SK-N-SH treated with all-trans-retinoic acid at 6 μM for 48 hours (cell line): ENCODE results near the gene MESD.

Experiments used
- ATAC-seq: fragments of 200-7000 bp; cut with Tn5 transposase; 3 replicates; pipeline ENCODE4 v1.9.1; 2020; ENCODE audit warnings: mild to moderate bottlenecking, moderate library complexity
- ARNTL ChIP-seq: fragments of 450-650 bp; formaldehyde crosslinking; IDR thresholded peaks from 2 replicates; pipeline ENCODE4 v1.5.0; 2020; ENCODE audit warnings: low read depth, mild to moderate bottlenecking, moderate library complexity, borderline replicate concordance
- CREB5 ChIP-seq: fragments of 250-450 bp; sonication (Bioruptor Pico); IDR thresholded peaks from 2 replicates; pipeline ENCODE4 v1.5.1; 2020; ENCODE audit warnings: low read depth, mild to moderate bottlenecking, moderate library complexity
- CSDC2 ChIP-seq: fragments of 250-450 bp; sonication (Bioruptor Pico); IDR thresholded peaks from 2 replicates; pipeline ENCODE4 v1.5.0; 2020; ENCODE audit warnings: mild to moderate bottlenecking, moderate library complexity
- CSRNP3 ChIP-seq: fragments of 250-450 bp; sonication (Bioruptor Pico); IDR thresholded peaks from 2 replicates; pipeline ENCODE4 v1.5.1; 2021; ENCODE audit warnings: mild to moderate bottlenecking, moderate library complexity
- ESRRG ChIP-seq: fragments of 250-450 bp; sonication (Bioruptor Pico); IDR thresholded peaks from 2 replicates; pipeline ENCODE4 v1.6.1; 2021; ENCODE audit warnings: mild to moderate bottlenecking
- GLIS3 ChIP-seq: fragments of 250-450 bp; sonication (Bioruptor Pico); IDR thresholded peaks from 2 replicates; pipeline ENCODE4 v1.5.0; 2020; ENCODE audit warnings: mild to moderate bottlenecking, moderate library complexity
- ISL1 ChIP-seq: fragments of 250-450 bp; sonication (Bioruptor Pico); IDR thresholded peaks from 2 replicates; pipeline ENCODE4 v2.1.2; 2022; ENCODE audit warnings: mild to moderate bottlenecking, moderate library complexity
- OSR1 ChIP-seq: fragments of 250-450 bp; sonication (Bioruptor Pico); IDR thresholded peaks from 2 replicates; pipeline ENCODE4 v1.8.0; 2022; ENCODE audit warnings: moderate library complexity, mild to moderate bottlenecking, inconsistent platforms
- PATZ1 ChIP-seq: fragments of 250-450 bp; sonication (Bioruptor Pico); IDR thresholded peaks from 2 replicates; pipeline ENCODE4 v1.8.0; 2020; ENCODE audit warnings: mild to moderate bottlenecking, moderate library complexity, borderline replicate concordance
- PPARA ChIP-seq: fragments of 250-450 bp; sonication (Bioruptor Pico); IDR thresholded peaks from 2 replicates; pipeline ENCODE4 v1.5.0; 2020; ENCODE audit warnings: mild to moderate bottlenecking, borderline replicate concordance
- RARB ChIP-seq: fragments of 250-450 bp; sonication (Bioruptor Pico); IDR thresholded peaks from 2 replicates; pipeline ENCODE4 v1.8.0; 2021; ENCODE audit warnings: mild to moderate bottlenecking, moderate library complexity
- SNAI2 ChIP-seq: fragments of 250-450 bp; sonication (Bioruptor Pico); IDR thresholded peaks from 2 replicates; pipeline ENCODE4 v1.5.0; 2020; ENCODE audit warnings: mild to moderate bottlenecking, moderate library complexity
- TCF4 ChIP-seq: fragments of 250-450 bp; sonication (Bioruptor Pico); IDR thresholded peaks from 2 replicates; pipeline ENCODE4 v1.8.0; 2021; ENCODE audit warnings: mild to moderate bottlenecking, moderate library complexity, borderline replicate concordance
- TOX ChIP-seq: fragments of 250-450 bp; sonication (Bioruptor Pico); IDR thresholded peaks from 2 replicates; pipeline ENCODE4 v1.8.0; 2021; ENCODE audit warnings: mild to moderate bottlenecking, moderate library complexity, borderline replicate concordance
- ZC3H10 ChIP-seq: fragments of 250-450 bp; sonication (Bioruptor Pico); IDR thresholded peaks from 2 replicates; pipeline ENCODE4 v1.5.1; 2021; ENCODE audit warnings: mild to moderate bottlenecking, moderate library complexity
- ZFP3 ChIP-seq: fragments of 250-450 bp; sonication (Bioruptor Pico); IDR thresholded peaks from 2 replicates; pipeline ENCODE4 v1.5.0; 2020; ENCODE audit warnings: mild to moderate bottlenecking, moderate library complexity
- ZNF565 ChIP-seq: fragments of 450-650 bp; formaldehyde crosslinking; conservative IDR thresholded peaks from 2 replicates; pipeline ENCODE4 v1.5.0; 2020; ENCODE audit warnings: low read depth, mild to moderate bottlenecking, moderate library complexity
- ZNF70 ChIP-seq: fragments of 450-650 bp; formaldehyde crosslinking; IDR thresholded peaks from 2 replicates; pipeline ENCODE4 v1.5.0; 2020; ENCODE audit warnings: mild to moderate bottlenecking, moderate library complexity
- ZNF8 ChIP-seq: fragments of 450-650 bp; formaldehyde crosslinking; IDR thresholded peaks from 2 replicates; pipeline ENCODE4 v1.5.0; 2020; ENCODE audit warnings: mild to moderate bottlenecking, moderate library complexity
- TF ChIP-seq, protein P1 (sequence below): fragments of 250-450 bp; sonication (Bioruptor Pico); IDR thresholded peaks from 2 replicates; pipeline ENCODE4 v1.8.0; 2021; ENCODE audit warnings: low read depth, mild to moderate bottlenecking, moderate library complexity, borderline replicate concordance
- TF ChIP-seq, protein P2 (sequence below): fragments of 250-450 bp; sonication (Bioruptor Pico); IDR thresholded peaks from 2 replicates; pipeline ENCODE4 v1.5.0; 2020; ENCODE audit warnings: mild to moderate bottlenecking, moderate library complexity

MESD gene

GRCh38 chr15:80967991-80968510 lies 21.6 kb downstream of the MESD start:
- TF ChIP-seq ARNTL (CRISPR knock-in tag) (no peak), ZFP3 (CRISPR knock-in tag) (no peak), TCF4 (CRISPR knock-in tag) (no peak), PPARA (no peak), ZNF565 (CRISPR knock-in tag) (no peak), ZC3H10 (CRISPR knock-in tag) (no peak), ESRRG (no peak), CREB5 (CRISPR knock-in tag) (no peak), TOX (CRISPR knock-in tag) (no peak), CSDC2 (CRISPR knock-in tag) (no peak), CSRNP3 (CRISPR knock-in tag) (no peak), ZNF70 (CRISPR knock-in tag) (no peak), ZNF8 (CRISPR knock-in tag) (no peak), RARB (CRISPR knock-in tag) (no peak), SNAI2 (CRISPR knock-in tag) (no peak), ISL1 (CRISPR knock-in tag) (no peak), PATZ1 (no peak), OSR1 (CRISPR knock-in tag) (no peak)
- TF ChIP-seq, protein P1, sequence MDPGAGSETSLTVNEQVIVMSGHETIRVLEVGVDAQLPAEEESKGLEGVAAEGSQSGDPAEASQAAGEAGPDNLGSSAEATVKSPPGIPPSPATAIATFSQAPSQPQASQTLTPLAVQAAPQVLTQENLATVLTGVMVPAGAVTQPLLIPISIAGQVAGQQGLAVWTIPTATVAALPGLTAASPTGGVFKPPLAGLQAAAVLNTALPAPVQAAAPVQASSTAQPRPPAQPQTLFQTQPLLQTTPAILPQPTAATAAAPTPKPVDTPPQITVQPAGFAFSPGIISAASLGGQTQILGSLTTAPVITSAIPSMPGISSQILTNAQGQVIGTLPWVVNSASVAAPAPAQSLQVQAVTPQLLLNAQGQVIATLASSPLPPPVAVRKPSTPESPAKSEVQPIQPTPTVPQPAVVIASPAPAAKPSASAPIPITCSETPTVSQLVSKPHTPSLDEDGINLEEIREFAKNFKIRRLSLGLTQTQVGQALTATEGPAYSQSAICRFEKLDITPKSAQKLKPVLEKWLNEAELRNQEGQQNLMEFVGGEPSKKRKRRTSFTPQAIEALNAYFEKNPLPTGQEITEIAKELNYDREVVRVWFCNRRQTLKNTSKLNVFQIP (CRISPR knock-in tag) = no peak
- TF ChIP-seq, protein P2, sequence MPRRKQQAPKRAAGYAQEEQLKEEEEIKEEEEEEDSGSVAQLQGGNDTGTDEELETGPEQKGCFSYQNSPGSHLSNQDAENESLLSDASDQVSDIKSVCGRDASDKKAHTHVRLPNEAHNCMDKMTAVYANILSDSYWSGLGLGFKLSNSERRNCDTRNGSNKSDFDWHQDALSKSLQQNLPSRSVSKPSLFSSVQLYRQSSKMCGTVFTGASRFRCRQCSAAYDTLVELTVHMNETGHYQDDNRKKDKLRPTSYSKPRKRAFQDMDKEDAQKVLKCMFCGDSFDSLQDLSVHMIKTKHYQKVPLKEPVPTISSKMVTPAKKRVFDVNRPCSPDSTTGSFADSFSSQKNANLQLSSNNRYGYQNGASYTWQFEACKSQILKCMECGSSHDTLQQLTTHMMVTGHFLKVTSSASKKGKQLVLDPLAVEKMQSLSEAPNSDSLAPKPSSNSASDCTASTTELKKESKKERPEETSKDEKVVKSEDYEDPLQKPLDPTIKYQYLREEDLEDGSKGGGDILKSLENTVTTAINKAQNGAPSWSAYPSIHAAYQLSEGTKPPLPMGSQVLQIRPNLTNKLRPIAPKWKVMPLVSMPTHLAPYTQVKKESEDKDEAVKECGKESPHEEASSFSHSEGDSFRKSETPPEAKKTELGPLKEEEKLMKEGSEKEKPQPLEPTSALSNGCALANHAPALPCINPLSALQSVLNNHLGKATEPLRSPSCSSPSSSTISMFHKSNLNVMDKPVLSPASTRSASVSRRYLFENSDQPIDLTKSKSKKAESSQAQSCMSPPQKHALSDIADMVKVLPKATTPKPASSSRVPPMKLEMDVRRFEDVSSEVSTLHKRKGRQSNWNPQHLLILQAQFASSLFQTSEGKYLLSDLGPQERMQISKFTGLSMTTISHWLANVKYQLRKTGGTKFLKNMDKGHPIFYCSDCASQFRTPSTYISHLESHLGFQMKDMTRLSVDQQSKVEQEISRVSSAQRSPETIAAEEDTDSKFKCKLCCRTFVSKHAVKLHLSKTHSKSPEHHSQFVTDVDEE (CRISPR knock-in tag) = no peak
- ATAC-seq = no peak; the same call in 1 of the 3 replicates

- ATAC-seq = peak; percentile 99
- TF ChIP-seq OSR1 (CRISPR knock-in tag) = no peak
- TF ChIP-seq CSDC2 (CRISPR knock-in tag) = 0 out of 2 replicates have a peak, but pooled peaks have one; percentile 62
- TF ChIP-seq ISL1 (CRISPR knock-in tag) = peak; percentile 47
- TF ChIP-seq GLIS3 (CRISPR knock-in tag) = 0 out of 2 replicates have a peak, but pooled peaks have one; percentile 46
- TF ChIP-seq TCF4 (CRISPR knock-in tag) = peak; percentile 65
Measured at GRCh38 chr15:80967451-80967850, 22.2 kb downstream of the MESD start.
